Stimulated activated CD4-positive, alpha-beta T cell treated with anti-CD3 and anti-CD28 coated beads, TNF-alpha, amount 100 ng/mL, for 1 hour (primary cell): ENCODE data around the gene TADA2A.

Experiments used
- DNase-seq, 3 donors: peaks; one replicate each; pipeline ENCODE4 v3.0.0-alpha.2; 2020; ENCODE audit warnings: low read depth in 3 of 3, low spot score in 1 of 3

Gene TADA2A, protein sequence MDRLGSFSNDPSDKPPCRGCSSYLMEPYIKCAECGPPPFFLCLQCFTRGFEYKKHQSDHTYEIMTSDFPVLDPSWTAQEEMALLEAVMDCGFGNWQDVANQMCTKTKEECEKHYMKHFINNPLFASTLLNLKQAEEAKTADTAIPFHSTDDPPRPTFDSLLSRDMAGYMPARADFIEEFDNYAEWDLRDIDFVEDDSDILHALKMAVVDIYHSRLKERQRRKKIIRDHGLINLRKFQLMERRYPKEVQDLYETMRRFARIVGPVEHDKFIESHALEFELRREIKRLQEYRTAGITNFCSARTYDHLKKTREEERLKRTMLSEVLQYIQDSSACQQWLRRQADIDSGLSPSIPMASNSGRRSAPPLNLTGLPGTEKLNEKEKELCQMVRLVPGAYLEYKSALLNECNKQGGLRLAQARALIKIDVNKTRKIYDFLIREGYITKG

GRCh38 chr17:37406635-37407461 lies at the start of gene TADA2A, which contains the start of gene ACACA:
Gene TADA2A (plus strand): TSS chr17:37406886. CDS start chr17:37411366, 4,480 bp downstream.
Gene ACACA (minus strand): TSS chr17:37406836. CDS start chr17:37406299, 537 bp downstream.
- DNase-seq, result peak; percentile 17 to 62 (median 46)

GRCh38 chr17:37358098-37358829 lies 48.4 kb upstream of the TADA2A start:
- DNase-seq, result peak in 1 of 3 donors; percentile 2

DNA sequence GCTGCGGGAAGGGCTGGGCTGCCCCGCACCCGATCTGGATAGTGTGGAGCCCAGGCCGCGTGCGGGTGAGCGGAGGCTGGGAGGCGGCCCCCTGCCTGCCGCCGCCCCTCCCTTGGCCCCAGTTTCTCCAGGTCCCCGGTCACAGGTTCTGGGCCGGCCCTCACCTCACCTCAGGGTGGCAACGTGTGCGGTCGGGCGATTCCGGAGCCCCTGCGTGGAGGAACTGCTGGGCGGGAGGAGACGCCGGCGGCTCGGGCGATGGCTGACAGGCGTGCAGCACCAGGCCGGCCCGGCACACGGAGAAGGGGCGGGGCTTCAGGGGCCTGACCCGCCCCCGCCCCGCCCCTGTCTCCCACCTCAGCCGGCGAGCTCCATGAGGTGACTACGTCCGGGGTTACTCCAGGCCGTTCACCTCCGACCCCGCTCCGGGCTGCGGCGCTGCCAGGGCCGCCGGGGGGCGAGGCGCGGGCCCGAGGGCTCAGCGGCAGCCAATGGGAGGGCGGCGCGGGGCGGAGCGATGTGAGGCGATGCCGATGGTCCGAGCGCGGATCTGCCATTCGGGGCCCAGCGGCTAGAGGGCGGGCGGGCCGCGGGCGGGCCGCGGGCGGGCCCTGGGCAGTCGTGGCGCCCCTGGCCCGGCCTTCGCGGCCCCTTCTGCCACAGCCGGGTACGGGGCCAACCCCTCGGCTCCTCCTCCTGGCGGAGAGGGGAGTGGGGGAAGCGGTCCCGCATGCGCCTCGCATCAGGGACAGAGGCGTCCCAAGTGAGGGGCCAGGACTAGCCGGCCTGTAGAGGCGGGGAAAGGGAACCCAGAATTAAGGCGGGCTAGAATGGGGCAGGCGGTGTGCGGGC lies 47.6 kb upstream of the TADA2A start:
- peak; percentile 63 to 77 (median 71) for DNase-seq

DNA sequence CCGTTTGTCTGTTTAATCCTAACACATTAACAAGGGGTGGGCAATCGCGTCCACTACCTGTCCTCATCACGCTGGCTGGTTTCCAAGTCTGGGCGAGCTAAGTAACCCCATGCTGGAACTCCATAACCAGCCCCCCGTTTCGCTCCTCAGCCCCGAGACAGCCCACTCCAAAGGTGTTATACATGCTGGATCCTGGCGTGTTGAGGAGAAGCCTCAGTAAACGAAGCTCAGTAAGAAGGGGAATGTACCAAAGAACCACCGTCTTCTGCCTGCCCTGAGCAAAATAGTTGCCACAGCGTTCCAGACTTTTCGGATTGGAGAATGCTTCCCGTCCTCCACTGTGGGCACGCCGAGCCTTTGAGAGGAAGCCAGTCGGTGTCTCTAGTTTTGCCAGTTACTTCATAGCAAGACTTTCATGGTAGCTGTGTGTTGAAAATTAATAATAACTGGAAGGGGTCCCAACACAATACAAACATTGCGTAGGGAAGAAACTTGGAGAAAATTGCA lies 47.0 kb upstream of the TADA2A start:
- DNase-seq, result no peak

DNA sequence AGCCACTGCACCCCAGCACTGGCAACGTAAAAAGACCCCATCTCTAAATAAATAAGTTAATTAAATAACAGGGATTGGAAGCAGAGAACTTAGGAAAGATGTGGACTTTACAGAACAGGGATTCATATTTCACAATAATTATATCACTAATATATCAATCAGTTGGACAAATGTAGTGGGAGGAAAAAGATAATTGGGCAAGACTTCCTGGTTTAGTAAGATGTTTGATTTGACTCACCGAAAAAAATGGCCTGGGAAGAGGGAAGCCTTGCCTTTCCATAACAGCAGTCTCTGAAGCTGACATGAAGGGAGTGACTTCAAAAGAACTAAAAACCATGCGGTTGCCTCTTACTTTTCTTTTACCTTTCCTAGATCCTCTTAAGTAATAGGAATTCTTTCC lies 46.1 kb upstream of the TADA2A start:
- DNase-seq, result no peak

DNA sequence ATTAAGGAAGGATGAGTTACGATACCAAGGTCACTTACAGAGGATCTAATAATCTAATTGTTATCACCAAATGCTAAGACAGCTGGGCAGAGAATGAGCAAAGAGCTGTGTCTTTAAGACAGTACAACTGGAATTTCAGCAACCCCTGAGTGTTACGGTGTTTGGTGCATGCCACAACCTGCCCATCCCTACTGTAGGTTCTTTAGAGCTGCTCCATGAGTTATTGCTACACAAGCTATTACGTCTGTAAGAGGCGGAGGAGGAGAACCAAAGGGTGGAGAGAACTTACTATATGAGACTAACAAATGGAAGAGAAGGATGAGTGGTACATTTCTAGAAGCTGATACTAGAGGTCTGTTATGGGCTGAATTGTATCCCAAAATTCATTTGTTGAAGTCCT lies 45.1 kb upstream of the TADA2A start:
- DNase-seq, result no peak

DNA sequence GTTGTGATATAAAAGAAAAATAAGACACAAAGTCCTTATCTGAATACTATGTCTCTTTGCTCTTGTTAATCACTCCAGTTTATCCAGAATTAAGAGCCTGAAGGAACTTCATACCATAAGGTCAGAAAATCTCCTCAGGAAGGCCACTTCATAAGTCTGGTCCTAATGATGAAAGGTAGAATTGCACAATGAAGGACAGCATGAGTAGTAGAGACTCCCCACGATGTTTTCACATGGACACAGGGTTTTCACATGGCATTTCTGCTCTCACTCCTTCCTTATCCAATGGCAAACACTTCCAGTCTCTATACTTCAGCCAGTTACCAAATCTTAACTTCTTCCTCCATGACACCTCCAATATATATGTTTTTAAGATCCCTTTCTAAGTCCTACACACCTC lies 41.1 kb upstream of the TADA2A start:
- no peak for DNase-seq

DNA sequence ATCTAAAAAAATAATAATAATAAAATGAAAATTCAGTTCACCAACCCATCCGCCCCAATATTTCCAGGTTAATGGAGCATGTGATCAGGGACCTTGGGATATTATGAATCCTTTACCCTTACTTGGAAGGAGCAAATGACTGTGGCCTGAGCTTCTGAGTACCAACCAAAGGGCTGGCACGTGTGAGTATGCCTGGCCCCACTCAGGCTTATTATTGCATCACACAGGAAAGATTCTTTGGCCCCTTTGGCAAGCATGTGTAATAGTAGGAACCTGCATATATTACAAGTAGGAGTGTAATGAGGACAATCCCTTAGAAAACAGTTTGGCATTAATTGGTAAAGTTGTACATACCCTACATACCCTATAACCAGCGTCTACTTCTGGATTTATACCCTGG lies 38.1 kb upstream of the TADA2A start:
- DNase-seq, result no peak

DNA sequence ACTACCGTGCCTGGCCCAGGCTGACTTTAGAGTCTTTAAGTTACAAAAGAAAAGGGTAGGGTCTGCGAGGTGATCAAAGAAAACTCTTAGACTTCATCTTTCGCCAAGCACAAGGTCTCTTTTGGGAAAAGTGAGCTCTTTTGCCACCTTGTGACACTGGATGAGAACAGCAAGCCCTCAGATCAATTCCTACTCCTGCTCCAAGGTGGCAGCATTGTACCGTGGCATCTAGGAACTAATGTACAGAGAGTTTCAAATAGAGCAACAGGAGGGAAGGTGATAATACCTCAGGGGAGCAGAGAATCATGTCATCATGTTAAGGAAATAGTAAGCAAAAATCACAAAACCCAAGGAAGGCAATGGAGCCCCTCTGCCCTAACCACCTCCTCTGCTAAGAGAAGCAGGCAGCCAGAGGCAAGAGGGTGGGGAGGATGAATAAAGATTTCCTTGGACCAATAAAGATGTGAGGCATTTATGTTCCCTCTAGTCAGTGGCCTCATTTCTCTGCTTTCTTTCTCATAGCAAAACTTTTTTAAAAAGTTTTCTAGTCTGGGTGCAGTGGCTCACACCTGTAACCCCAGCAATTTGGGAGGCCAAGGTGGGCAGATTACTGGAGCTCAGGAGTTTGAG lies 33.0 kb upstream of the TADA2A start:
- DNase-seq, result peak; percentile 16 to 29 (median 24)

- no peak for DNase-seq
Measured at GRCh38 chr17:37375706-37376105, 31.0 kb upstream of the TADA2A start, which contains the start of gene C17orf78. Gene C17orf78 (plus strand): TSS chr17:37375985. CDS start chr17:37376093, 108 bp downstream.

- no peak for DNase-seq
Measured at GRCh38 chr17:37382056-37382455, 24.6 kb upstream of the TADA2A start.

GRCh38 chr17:37384560-37385149 lies 22.0 kb upstream of the TADA2A start:
- DNase-seq, result no peak

DNA sequence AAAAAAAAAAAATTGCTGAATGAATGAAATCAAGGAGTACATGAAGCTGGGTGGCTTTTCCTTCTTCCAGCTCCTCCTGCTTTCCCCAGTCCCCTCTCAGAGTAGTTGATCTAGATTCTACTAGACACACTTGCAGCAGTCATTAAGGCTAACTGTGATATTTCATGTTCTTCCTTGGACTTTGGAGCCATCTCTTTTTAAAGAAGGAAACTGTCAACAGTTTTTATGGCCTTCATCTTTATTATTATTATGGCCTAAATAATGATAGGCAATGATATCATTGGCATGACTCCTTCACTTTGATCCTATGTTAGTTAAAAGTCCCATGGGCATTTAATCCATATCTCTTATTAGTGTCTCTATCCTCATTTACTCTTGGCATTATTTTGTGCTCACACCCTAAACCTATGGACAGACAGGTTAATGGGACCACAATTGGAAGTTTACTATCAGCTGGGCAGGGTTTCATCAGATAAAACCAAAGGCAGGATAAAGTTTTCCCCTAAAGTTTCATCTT lies 21.2 kb upstream of the TADA2A start:
- DNase-seq, result no peak

- DNase-seq, result no peak
Measured at GRCh38 chr17:37386462-37386861, 20.2 kb upstream of the TADA2A start.

GRCh38 chr17:37388266-37388665 lies 18.4 kb upstream of the TADA2A start:
- no peak for DNase-seq

- DNase-seq, result no peak
Measured at GRCh38 chr17:37389160-37389559, 17.5 kb upstream of the TADA2A start.

GRCh38 chr17:37391146-37391545 lies 15.5 kb upstream of the TADA2A start:
- no peak for DNase-seq

DNA sequence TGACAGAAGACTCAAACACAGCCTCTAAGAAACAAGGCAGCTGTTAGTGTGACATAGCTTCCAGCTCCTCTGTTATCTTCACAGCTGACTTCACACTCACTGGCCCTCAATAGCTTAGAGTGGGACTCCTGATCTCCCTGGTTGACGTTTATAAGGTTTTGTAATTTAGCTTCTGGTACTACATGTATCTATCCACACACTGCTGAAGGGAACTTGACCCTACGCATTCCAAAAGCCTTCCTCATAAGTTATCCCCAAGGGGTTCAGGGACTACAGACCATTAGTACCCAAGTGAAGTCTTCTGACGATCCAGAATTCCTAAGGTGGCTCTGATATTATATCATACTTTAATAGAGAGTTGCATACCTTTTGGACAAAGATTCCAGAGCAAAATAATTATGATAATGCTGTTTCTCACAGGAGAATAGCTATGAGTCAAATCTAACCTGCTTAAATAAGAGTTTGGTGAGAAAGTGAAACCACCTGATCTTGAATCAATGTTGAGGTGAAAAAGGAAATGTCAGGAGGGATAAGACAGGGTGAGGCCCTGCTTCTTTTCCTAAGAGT lies 14.6 kb upstream of the TADA2A start:
- DNase-seq, result no peak

DNA sequence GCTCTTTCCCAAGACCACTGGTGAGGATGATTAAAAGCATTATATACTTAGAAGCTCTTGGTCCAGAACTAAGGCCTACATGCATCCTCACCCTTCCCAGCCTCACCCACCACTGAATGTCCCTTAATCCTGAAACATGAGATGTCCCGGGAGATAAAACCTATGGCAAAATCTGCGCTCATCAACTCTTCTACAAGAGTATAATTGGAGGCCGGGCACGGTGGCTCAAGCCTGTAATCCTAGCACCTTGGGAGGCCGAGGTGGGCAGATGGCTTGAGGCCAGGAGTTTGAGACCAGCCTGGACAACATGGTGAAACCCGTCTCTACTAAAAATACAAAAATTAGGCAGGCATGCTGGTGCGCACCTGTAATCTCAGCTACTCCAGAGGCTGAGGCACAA lies 13.3 kb upstream of the TADA2A start:
- DNase-seq, result no peak
